H9 (cell line): Measurements from ENCODE around the gene EML4. TPM values are rescaled to one million over a fixed set of nuclear protein-coding genes. Genes with fewer than 3 reads are reported as not detected.

Source experiments
- DNase-seq: peaks from one replicate; pipeline ENCODE4 v3.0.0-alpha.2; 2017
- H2AFZ ChIP-seq: one replicate; pipeline ENCODE4 v1.6.1; 2013; ENCODE audit warnings: mild to moderate bottlenecking, low read length, control low read depth, moderate library complexity
- H2AK5ac ChIP-seq: 2 replicates; pipeline ENCODE4 v1.6.1; 2013; ENCODE audit warnings: low read length, control low read depth, mixed read lengths; ENCODE audit not compliant: insufficient read length
- H2BK120ac ChIP-seq: one replicate; pipeline ENCODE4 v1.6.1; 2013; ENCODE audit warnings: low read depth, mild to moderate bottlenecking, low read length, control low read depth, inconsistent platforms; ENCODE audit not compliant: poor library complexity, severe bottlenecking
- H2BK12ac ChIP-seq: 2 replicates; pipeline ENCODE4 v1.6.1; 2013; ENCODE audit warnings: low read length, control low read depth, mixed read lengths, low read depth; ENCODE audit not compliant: insufficient read length
- H2BK15ac ChIP-seq: 2 replicates; pipeline ENCODE4 v1.6.1; 2013; ENCODE audit warnings: low read depth, low read length, control low read depth
- H2BK20ac ChIP-seq: one replicate; pipeline ENCODE4 v1.6.1; 2013; ENCODE audit warnings: low read depth, mild to moderate bottlenecking, low read length, control low read depth, inconsistent platforms; ENCODE audit not compliant: poor library complexity, severe bottlenecking
- H2BK5ac ChIP-seq: 2 replicates; pipeline ENCODE4 v1.6.1; 2013; ENCODE audit warnings: low read length, control low read depth, mixed read lengths; ENCODE audit not compliant: insufficient read length
- H3K14ac ChIP-seq: 2 replicates; pipeline ENCODE4 v1.6.1; 2013; ENCODE audit warnings: low read length, control low read depth; ENCODE audit not compliant: insufficient read depth
- H3K18ac ChIP-seq: 2 replicates; pipeline ENCODE4 v1.6.1; 2013; ENCODE audit warnings: low read depth, mild to moderate bottlenecking, mixed read lengths, low read length, control low read depth; ENCODE audit not compliant: insufficient read length
- H3K23ac ChIP-seq: 2 replicates; pipeline ENCODE4 v1.6.1; 2013; ENCODE audit warnings: low read length, control low read depth, mixed read lengths, low read depth; ENCODE audit not compliant: insufficient read length
- H3K23me2 ChIP-seq: 2 replicates; pipeline ENCODE4 v1.6.1; 2013; ENCODE audit warnings: low read depth, mild to moderate bottlenecking, mixed read lengths, low read length, control low read depth; ENCODE audit not compliant: insufficient read length, poor library complexity, severe bottlenecking
- H3K27ac ChIP-seq: 2 replicates; pipeline ENCODE4 v1.5.1; 2013; ENCODE audit warnings: low read length, control low read depth, mixed read lengths, low read depth; ENCODE audit not compliant: insufficient read length
- H3K27me3 ChIP-seq: 2 replicates; pipeline ENCODE4 v1.6.1; 2013; ENCODE audit warnings: low read length, control low read depth, inconsistent platforms; ENCODE audit not compliant: insufficient read depth
- H3K4ac ChIP-seq: 2 replicates; pipeline ENCODE4 v1.6.1; 2013; ENCODE audit warnings: low read depth, mild to moderate bottlenecking, control low read depth, inconsistent platforms, low read length, moderate library complexity
- H3K4me1 ChIP-seq: 2 replicates; pipeline ENCODE4 v1.6.1; 2013; ENCODE audit warnings: low read length, control low read depth, inconsistent platforms; ENCODE audit not compliant: insufficient read depth
- H3K4me2 ChIP-seq: 2 replicates; pipeline ENCODE4 v1.6.1; 2013; ENCODE audit warnings: low read length, control low read depth, mixed read lengths; ENCODE audit not compliant: insufficient read length, insufficient read depth
- H3K56ac ChIP-seq: 2 replicates; pipeline ENCODE4 v1.6.1; 2013; ENCODE audit warnings: low read depth, mild to moderate bottlenecking, mixed read lengths, low read length, control low read depth; ENCODE audit not compliant: insufficient read length
- H3K79me1 ChIP-seq: 2 replicates; pipeline ENCODE4 v1.6.1; 2013; ENCODE audit warnings: low read depth, mild to moderate bottlenecking, moderate library complexity, low read length, control low read depth, inconsistent platforms; ENCODE audit not compliant: insufficient read depth, poor library complexity, severe bottlenecking
- H3K79me2 ChIP-seq: 2 replicates; pipeline ENCODE4 v1.6.1; 2013; ENCODE audit warnings: low read length, control low read depth, inconsistent platforms; ENCODE audit not compliant: insufficient read depth
- H3K9ac ChIP-seq: 2 replicates; pipeline ENCODE4 v1.6.1; 2013; ENCODE audit warnings: low read length, control low read depth, mixed read lengths; ENCODE audit not compliant: insufficient read length; ENCODE audit errors: extremely low read depth
- H3K9me3 ChIP-seq: one replicate; pipeline ENCODE4 v1.6.1; 2013; ENCODE audit warnings: low read depth, low read length, inconsistent platforms; ENCODE audit not compliant: control insufficient read depth
- H3T11ph ChIP-seq: one replicate; pipeline ENCODE4 v1.6.1; 2013; ENCODE audit warnings: mild to moderate bottlenecking, low read length, control low read depth, inconsistent platforms
- H4K20me1 ChIP-seq: one replicate; pipeline ENCODE4 v1.6.1; 2013; ENCODE audit not compliant: control insufficient read depth, insufficient read length, insufficient read depth
- H4K5ac ChIP-seq: 2 replicates; pipeline ENCODE4 v1.6.1; 2013; ENCODE audit warnings: low read depth, mild to moderate bottlenecking, mixed read lengths, low read length, control low read depth; ENCODE audit not compliant: insufficient read length
- H4K8ac ChIP-seq: replicated peaks from 2 replicates; pipeline ENCODE4 v1.6.1; 2013; ENCODE audit warnings: low read length, control low read depth, mixed read lengths, low read depth; ENCODE audit not compliant: insufficient read length
- H4K91ac ChIP-seq: 2 replicates; pipeline ENCODE4 v1.6.1; 2013; ENCODE audit warnings: low read depth, mild to moderate bottlenecking, moderate library complexity, mixed read lengths, low read length, control low read depth; ENCODE audit not compliant: insufficient read length
- H3K27ac Mint-ChIP-seq, 3 experiments: 2 replicates in 2 of 3; 3 replicates in 1 of 3; pipeline ENCODE4 v1.8.0; 2020 to 2021; ENCODE audit warnings: mixed read lengths in 3 of 3, mild to moderate bottlenecking in 1 of 3, moderate library complexity in 1 of 3
- H3K27me3 Mint-ChIP-seq: 2 replicates; pipeline ENCODE4 v1.8.0; 2021; ENCODE audit warnings: low read depth, mild to moderate bottlenecking, moderate library complexity, mixed read lengths
- H3K36me3 Mint-ChIP-seq, 3 experiments: 2 replicates in 2 of 3; 3 replicates in 1 of 3; pipeline ENCODE4 v1.8.0; 2020 to 2021; ENCODE audit warnings: low read depth in 3 of 3, mixed read lengths in 3 of 3; ENCODE audit not compliant: insufficient read depth in 1 of 3
- H3K4me1 Mint-ChIP-seq, 2 experiments: 2 replicates each; pipeline ENCODE4 v1.8.0; 2020; ENCODE audit warnings: mixed read lengths in 2 of 2
- H3K4me3 Mint-ChIP-seq, 2 experiments: 2 replicates in 1 of 2; 3 replicates in 1 of 2; pipeline ENCODE4 v1.8.0; 2020 to 2021; ENCODE audit warnings: mild to moderate bottlenecking in 2 of 2, mixed read lengths in 2 of 2, moderate library complexity in 1 of 2
- H3K9me3 Mint-ChIP-seq, 2 experiments: 2 replicates in 1 of 2; 3 replicates in 1 of 2; pipeline ENCODE4 v1.8.0; 2020; ENCODE audit warnings: mild to moderate bottlenecking in 2 of 2, mixed read lengths in 2 of 2, moderate library complexity in 1 of 2
- CTCF ChIP-seq: fragments of 200-600 bp; sonication (generic); conservative IDR thresholded peaks from 3 replicates; pipeline ENCODE4 v1.8.0; 2021; ENCODE audit warnings: antibody characterized with exemption, mild to moderate bottlenecking
- WGBS: extraction: QIAGEN DNeasy Blood & Tissue Kit; methylation state at CpG from one replicate; pipeline ENCODE4 v1.1.7; 2013; ENCODE audit warnings: missing lambda C conversion rate, low lambda C conversion rate, mixed read lengths; ENCODE audit not compliant: insufficient read length; ENCODE audit errors: extremely low coverage; 5-methylcytosine and 5-hydroxymethylcytosine counted together
- total RNA-seq: library from RNA; stranded (reverse); gene quantifications from 2 replicates; pipeline ENCODE4 v1.2.1, GENCODE V29; 2021

The EML4 gene
- total RNA-seq, 1 experiment from 2014 or later = 68.6 TPM

- H3K23me2 ChIP-seq = no peaks in the 10 kb centered on the region
- H3K27ac ChIP-seq = no peak overlapping the region
- H3K36me3 Mint-ChIP-seq = peaks cover 0 to 8% (median 8%) of the 10 kb centered on the region in 3 experiments; a peak in 2 of 7 replicates
- H3K56ac ChIP-seq = no peak overlapping the region
- H2BK5ac ChIP-seq = no peak overlapping the region
- no peak overlapping the region for H3K18ac ChIP-seq
- H4K91ac ChIP-seq = no peak overlapping the region
- H3K4me2 ChIP-seq = no peak overlapping the region
- no peaks in the 10 kb centered on the region for H3K27me3 Mint-ChIP-seq
- H3K4me1 Mint-ChIP-seq = peaks cover 2% of the 10 kb centered on the region in 2 experiments; a peak in 2 of 4 replicates
- TF ChIP-seq CTCF = no peak
- H3K79me2 ChIP-seq = no peaks in the 10 kb centered on the region; the same call in 1 of the 2 replicates
- no peaks in the 10 kb centered on the region for H3K9me3 Mint-ChIP-seq
- H2AFZ ChIP-seq = no peak overlapping the region
- no peak for DNase-seq
- H3K9ac ChIP-seq = no peak overlapping the region
- H3K27me3 ChIP-seq = no peaks in the 10 kb centered on the region
- WGBS = no CpG with 5 or more reads among the region's 3 CpGs
- no peak overlapping the region for H2BK120ac ChIP-seq
- no peaks in the 10 kb centered on the region for H3K9me3 ChIP-seq
- no peak overlapping the region for H4K5ac ChIP-seq
- no peak overlapping the region for H4K8ac ChIP-seq
- peaks cover 7% of the 10 kb centered on the region for H3K79me1 ChIP-seq
- no peak overlapping the region for H3K14ac ChIP-seq
- H2AK5ac ChIP-seq = no peak overlapping the region
- H3K4me3 Mint-ChIP-seq = no peak overlapping the region
- H2BK15ac ChIP-seq = no peak overlapping the region
- no peaks in the 10 kb centered on the region for H4K20me1 ChIP-seq
- H3K4ac ChIP-seq = no peak overlapping the region
- no peak overlapping the region for H3K23ac ChIP-seq
- H3K4me1 ChIP-seq = no peaks in the 10 kb centered on the region
- H2BK12ac ChIP-seq = no peak overlapping the region
- H3T11ph ChIP-seq = no peak overlapping the region
- no peak overlapping the region for H3K27ac Mint-ChIP-seq
- H2BK20ac ChIP-seq = no peak overlapping the region
Measured at GRCh38 chr2:42243297-42243696, 74.1 kb downstream of the EML4 start.
